Fibroblast of skin of left biceps (primary cell): ENCODE measurements around the gene DYRK1A.
"Not testable (repeated sequence)": the region's sequence is repeated elsewhere in the genome, so short reads cannot be mapped to it uniquely, and the experiment has no call there.

ENCODE experiments used
- DNase-seq, 2 experiments: peaks; one replicate each; pipeline ENCODE4 v3.0.0-alpha.2; 2013; ENCODE audit warnings: low read depth in 2 of 2

The DYRK1A gene

GRCh38 chr21:37483776-37484175 is 117.2 kb downstream of the DYRK1A start:
- no peak for DNase-seq

- no peak for DNase-seq
Measured at GRCh38 chr21:37484535-37485474, 118.2 kb downstream of the DYRK1A start.

- no peak for DNase-seq
Measured at GRCh38 chr21:37489553-37489952, 123.0 kb downstream of the DYRK1A start.

GRCh38 chr21:37490084-37490483 is 123.5 kb downstream of the DYRK1A start:
- DNase-seq, result no peak

- DNase-seq, result no peak
Measured at GRCh38 chr21:37496972-37497371, 130.4 kb downstream of the DYRK1A start.

- no peak for DNase-seq
Measured at GRCh38 chr21:37498664-37499063, 132.1 kb downstream of the DYRK1A start.

- DNase-seq, result no peak
Measured at GRCh38 chr21:37502947-37503346, 136.4 kb downstream of the DYRK1A start.

GRCh38 chr21:37503848-37504467 is 137.4 kb downstream of the DYRK1A start:
- peak; percentile 13 to 25 for DNase-seq

- DNase-seq, result no peak
Measured at GRCh38 chr21:37505963-37506362, 139.4 kb downstream of the DYRK1A start.

- no peak for DNase-seq
Measured at GRCh38 chr21:37507716-37508115, 141.1 kb downstream of the DYRK1A start.

GRCh38 chr21:37508341-37508740 is 141.8 kb downstream of the DYRK1A start:
- DNase-seq, result no peak

- DNase-seq, result no peak
Measured at GRCh38 chr21:37509802-37510393, 143.3 kb downstream of the DYRK1A start.

GRCh38 chr21:37511848-37512247 is 145.3 kb downstream of the DYRK1A start:
- DNase-seq, result no peak

GRCh38 chr21:37513383-37513782 is 146.8 kb downstream of the DYRK1A start:
- no peak for DNase-seq

- no peak for DNase-seq
Measured at GRCh38 chr21:37514038-37514667, 147.6 kb downstream of the DYRK1A start.

GRCh38 chr21:37516998-37517397 is 150.4 kb downstream of the DYRK1A start:
- DNase-seq, result no peak

GRCh38 chr21:37520801-37521200 is 154.2 kb downstream of the DYRK1A start:
- no peak for DNase-seq

- DNase-seq, result no peak
Measured at GRCh38 chr21:37521658-37522057, 155.1 kb downstream of the DYRK1A start.

- DNase-seq, result no peak
Measured at GRCh38 chr21:37522641-37523295, 156.2 kb downstream of the DYRK1A start.

GRCh38 chr21:37524944-37525343 is 158.4 kb downstream of the DYRK1A start:
- not testable (repeated sequence) for DNase-seq

GRCh38 chr21:37525810-37526209 is 159.2 kb downstream of the DYRK1A start:
- no peak for DNase-seq

GRCh38 chr21:37527103-37527502 is 160.5 kb downstream of the DYRK1A start:
- no peak for DNase-seq
